HG03039 (cell line): ENCODE measurements around the gene NCK2.
"Not testable (repeated sequence)": the region's sequence is repeated elsewhere in the genome, so short reads cannot be mapped to it uniquely, and the experiment has no call there.

Experiments used
- ATAC-seq: cut with Tn5 transposase; IDR thresholded peaks from one replicate; pipeline ENCODE4 v1.9.1; 2021; ENCODE audit warnings: mild to moderate bottlenecking, moderate library complexity; ENCODE audit not compliant: unreplicated experiment

NCK2 gene

GRCh38 chr2:105754011-105754410, 9.3 kb downstream of the NCK2 start:
- no peak for ATAC-seq

GRCh38 chr2:105754994-105755393, 10.3 kb downstream of the NCK2 start:
- ATAC-seq: no peak

DNA sequence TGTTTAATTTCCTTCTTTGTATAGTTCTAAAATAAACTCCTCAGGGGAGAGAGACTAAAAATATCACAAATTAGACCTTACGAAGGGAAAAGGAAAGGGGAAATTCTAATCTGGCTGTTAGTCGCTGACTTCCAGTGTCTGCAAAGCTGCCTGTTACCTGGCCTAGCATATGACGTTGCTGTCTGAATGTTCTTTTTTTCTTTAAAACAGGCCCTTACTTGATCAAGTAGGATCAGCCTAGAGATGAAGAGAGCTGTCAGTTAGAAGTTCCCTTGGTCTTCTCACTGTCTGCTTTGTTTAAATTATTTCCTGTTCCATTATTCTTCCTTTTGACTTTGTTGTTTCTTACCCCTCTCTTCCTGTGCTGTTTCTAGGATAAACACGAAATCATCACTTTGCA, 11.2 kb downstream of the NCK2 start:
- ATAC-seq: no peak

GRCh38 chr2:105756435-105756834, 11.7 kb downstream of the NCK2 start:
- ATAC-seq: no peak

- ATAC-seq: not testable (repeated sequence)
Observed at GRCh38 chr2:105756865-105757264, 12.2 kb downstream of the NCK2 start.

- ATAC-seq: no peak
Observed at GRCh38 chr2:105757433-105757832, 12.7 kb downstream of the NCK2 start.

- ATAC-seq: no peak
Observed at GRCh38 chr2:105760191-105760590, 15.5 kb downstream of the NCK2 start.

- peak; percentile 32 for ATAC-seq
Observed at GRCh38 chr2:105760639-105761337, 16.1 kb downstream of the NCK2 start.

GRCh38 chr2:105761931-105762515, 17.3 kb downstream of the NCK2 start:
- no peak for ATAC-seq

GRCh38 chr2:105763076-105763475, 18.4 kb downstream of the NCK2 start:
- ATAC-seq: no peak

GRCh38 chr2:105764059-105764458, 19.3 kb downstream of the NCK2 start:
- ATAC-seq: no peak

DNA sequence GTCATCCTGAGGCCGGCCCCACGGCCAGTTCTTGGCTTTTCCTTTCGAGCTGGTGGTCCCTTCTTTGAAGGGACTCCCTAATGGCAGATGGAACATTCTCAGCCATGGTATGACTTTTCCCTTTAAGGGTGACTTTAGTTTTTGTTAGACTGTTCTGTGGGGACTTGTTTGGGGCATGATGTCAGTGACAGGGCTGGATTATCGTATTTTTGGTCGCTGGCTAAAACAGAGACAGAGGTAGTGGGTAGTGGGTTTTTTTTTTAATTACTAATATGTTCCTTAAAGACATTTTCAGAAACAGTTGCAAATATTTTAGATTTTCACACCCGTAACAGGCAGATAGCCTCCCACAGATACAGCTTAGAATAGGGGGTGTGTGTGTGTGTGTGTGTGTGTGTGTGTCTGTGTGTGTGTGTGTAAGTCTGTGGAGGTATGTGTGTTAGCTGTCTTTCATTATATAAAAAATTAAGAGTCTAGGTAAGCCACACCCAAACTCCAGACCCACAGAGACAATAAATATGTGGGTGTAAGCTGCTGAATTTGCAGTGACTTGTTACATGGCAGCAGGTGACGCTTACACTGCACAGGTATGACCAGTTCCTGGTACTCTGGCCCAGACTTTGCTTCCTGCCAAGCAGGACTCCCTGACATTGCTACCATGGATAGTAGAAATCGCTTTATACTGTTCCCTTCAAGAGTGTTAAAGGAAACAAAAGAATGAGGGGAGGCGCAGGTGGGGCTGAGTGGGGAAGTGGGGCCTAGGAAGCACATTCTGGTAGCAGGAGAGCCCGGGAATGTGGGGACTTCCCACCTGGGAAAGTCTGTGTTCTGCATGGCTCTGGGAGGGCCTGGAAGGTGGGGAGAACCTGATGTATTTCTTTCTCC, 20.9 kb downstream of the NCK2 start:
- no peak for ATAC-seq

GRCh38 chr2:105766300-105766866, 21.7 kb downstream of the NCK2 start:
- ATAC-seq: no peak

GRCh38 chr2:105768176-105768575, 23.5 kb downstream of the NCK2 start:
- ATAC-seq: no peak

DNA sequence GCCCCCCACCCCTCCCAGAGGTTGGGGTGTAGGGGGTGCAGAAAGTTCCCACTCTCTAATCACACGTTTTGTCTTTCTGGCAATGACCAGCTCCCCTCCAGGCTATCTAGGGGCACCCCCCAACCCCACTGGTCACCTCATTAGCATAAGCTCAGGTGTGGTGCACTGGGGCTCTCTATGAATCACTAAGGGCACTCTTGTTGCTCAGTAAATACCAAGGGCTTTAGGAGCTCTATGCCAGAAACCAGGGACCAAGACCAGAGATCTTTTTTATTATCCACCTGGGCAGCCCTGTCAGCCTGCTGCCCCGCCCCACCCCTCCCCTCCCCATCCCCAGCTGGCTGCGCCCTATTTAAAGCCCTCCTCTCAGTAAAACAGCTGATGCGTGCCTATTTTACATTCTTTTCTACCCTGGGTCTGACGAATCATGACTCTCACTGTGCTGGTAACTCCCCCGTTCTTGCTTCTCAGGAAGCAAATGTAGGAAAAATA, 24.3 kb downstream of the NCK2 start:
- ATAC-seq: no peak

DNA sequence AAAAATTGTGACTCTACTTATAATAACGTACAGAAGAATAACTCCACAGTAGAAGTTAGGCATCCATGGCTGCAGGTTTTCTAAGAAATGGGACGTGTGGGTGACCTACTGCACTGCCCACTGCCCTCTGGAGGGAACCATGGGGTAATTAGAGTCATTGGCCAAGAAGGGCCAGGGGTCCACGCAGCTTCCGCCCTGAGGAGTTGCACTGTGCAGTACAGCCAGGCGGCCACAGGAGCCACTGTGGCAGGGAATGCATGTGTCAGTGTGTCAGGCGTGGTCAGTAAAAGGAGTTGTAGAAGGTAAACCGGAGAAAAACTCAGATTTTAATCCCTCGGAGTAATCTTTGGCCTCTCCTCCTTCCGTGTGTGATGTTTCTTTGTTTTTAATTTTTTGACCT, 24.8 kb downstream of the NCK2 start:
- no peak for ATAC-seq

GRCh38 chr2:105770149-105770548, 25.4 kb downstream of the NCK2 start:
- no peak for ATAC-seq

DNA sequence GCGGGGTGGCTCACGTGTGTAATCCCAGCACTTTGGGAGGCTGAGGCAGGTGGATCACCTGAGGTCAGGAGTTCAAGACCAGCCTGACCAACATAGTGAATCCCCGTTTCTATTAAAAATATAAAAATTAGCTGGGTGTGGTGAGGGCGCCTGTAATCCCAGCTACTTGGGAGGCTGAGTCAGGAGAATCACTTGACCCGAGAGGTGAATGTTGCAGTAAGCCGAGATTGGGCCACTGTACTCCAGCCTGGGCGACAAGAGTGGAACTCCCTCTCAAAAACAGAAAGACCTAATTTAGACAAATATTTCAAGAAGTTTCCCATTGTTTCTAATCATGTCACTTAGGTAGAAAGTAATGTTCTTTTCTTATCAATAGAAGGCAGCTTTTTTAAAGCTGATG, 26.6 kb downstream of the NCK2 start:
- not testable (repeated sequence) for ATAC-seq

GRCh38 chr2:105771836-105772235, 27.1 kb downstream of the NCK2 start:
- no peak for ATAC-seq

GRCh38 chr2:105772362-105772761, 27.6 kb downstream of the NCK2 start:
- no peak for ATAC-seq

DNA sequence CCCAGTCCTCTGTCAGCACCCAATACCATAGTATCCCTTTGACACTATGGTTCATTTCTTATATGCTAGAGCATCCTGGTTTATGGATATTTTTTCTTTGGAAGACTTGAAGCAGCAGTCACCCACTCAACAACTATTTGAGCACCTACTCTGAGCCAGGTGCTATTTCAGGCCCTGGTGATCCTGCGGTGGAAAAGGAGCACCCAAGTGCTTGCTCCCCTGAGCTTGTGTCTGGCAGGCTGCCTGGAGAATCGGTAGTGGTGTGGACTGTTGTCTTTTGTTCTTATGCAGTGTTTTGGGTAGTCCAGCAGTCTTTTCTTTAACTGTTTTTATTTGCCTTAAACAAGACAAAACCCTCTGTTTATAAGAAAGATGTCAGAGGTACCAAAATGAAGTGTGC, 28.9 kb downstream of the NCK2 start:
- no peak for ATAC-seq
